HG02588 (cell line): ENCODE measurements around the gene TBL1XR1.
"Not testable (repeated sequence)": the region's sequence is repeated elsewhere in the genome, so short reads cannot be mapped to it uniquely, and the experiment has no call there.

Experiments used
- ATAC-seq: cut with Tn5 transposase; IDR thresholded peaks from one replicate; pipeline ENCODE4 v1.9.1; 2021; ENCODE audit warnings: mild to moderate bottlenecking, moderate library complexity; ENCODE audit not compliant: unreplicated experiment

TBL1XR1 gene

DNA sequence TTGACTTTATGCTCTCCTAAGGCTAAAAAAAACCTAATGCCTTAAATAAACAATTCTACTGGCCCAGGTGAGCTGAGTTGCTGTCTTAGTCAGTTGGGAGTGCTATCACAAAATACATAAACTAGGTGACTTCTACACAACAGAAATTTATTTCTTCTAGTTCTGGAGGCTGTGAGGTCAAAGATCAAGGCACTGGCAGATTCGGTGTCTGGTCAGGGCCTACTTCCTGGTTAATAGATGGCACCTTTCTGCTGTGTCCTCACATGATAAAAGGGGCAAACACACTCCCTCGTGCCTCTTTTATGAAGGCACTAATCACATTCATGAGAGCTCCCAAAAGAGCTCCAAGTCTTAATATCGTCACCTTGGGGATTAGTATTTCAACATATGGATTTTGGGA, 11.5 kb upstream of the TBL1XR1 start:
- no peak for ATAC-seq

DNA sequence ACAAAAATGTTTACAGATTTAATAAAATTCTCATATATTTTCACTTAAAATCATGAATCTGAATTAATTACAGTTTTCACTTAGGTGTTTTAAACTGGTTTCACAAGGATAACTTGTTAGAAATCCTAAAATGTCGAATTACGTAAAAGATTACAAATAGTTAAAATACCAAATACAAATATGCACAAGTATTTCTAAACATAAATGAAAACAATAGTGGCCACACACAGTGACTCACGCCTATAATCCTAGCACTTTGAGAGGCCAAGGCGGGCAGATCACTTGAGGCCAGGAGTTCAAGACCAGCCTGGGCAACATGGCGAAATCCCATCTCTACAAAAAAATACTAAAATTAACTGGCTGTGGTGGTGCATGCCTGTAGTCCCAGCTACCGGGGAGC, 10.9 kb upstream of the TBL1XR1 start:
- no peak for ATAC-seq

DNA sequence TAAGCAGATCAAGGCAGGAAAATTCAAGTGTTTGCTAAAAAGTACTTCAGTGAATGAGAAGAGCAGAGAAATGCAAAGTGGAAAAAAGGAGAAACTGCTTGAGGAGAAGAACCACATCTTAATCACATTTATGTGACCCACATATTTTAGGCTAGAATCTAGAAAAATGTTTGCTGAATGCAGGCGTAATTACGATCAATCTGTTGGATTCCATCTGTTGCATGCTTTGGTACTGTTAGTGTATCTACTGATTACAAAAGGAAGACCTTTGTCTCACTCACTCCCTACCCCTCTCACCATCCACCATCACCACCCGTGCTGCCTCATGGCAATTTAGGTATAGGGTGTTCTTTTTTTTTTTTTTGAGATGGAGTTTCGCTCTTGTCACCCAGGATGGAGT, 9.7 kb upstream of the TBL1XR1 start:
- no peak for ATAC-seq

DNA sequence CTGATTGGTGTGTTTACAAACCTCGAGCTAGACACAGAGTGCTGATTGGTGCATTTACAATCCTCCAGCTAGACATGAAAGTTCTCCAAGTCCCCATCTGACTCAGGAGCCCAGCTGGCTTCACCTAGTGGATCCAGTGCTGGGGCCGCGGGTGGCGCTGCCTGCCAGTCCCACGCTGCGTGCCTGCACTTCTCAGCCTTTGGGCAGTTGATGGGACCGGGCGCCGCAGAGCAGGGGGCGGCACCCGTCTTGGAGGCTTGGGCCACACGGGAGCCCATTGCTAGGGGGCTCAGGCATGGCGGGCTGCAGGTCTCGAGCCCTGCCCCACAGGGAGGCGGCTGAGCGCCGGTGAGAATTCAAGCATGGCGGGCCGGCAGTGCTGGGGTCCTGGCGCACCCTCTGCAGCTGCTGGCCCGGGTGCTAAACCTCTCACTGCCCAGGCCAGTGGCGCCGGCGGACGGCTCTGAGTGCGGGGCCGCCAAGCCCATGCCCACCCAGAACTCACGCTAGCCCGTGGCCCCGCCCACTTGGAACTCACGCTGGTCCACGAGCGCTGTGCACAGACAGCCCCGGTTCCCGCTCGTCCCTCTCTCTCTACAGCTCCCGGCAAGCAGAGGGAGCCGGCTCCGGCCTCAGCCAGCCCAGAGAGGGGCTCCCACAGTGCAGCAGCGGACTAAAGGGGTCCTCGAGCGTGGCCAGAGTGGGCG, 6.6 kb upstream of the TBL1XR1 start:
- ATAC-seq, result no peak

DNA sequence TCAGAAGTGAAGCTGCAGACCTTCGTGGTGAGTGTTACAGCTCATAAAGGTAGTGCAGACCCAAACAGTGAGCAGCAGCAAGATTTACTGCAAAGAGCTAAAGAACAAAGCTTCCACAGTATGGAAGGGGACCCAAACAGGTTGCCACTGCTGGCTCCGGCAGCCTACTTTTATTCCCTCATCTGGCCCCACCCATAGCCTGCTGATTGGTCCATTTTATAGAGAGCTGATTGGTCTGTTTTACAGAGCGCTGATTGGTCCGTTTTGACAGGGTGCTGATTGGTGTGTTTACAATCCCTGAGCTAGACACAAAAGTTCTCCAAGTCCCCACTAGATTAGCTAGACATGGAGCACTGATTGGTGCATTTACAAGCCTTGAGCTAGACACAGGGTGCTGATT, 5.7 kb upstream of the TBL1XR1 start:
- not testable (repeated sequence) for ATAC-seq

DNA sequence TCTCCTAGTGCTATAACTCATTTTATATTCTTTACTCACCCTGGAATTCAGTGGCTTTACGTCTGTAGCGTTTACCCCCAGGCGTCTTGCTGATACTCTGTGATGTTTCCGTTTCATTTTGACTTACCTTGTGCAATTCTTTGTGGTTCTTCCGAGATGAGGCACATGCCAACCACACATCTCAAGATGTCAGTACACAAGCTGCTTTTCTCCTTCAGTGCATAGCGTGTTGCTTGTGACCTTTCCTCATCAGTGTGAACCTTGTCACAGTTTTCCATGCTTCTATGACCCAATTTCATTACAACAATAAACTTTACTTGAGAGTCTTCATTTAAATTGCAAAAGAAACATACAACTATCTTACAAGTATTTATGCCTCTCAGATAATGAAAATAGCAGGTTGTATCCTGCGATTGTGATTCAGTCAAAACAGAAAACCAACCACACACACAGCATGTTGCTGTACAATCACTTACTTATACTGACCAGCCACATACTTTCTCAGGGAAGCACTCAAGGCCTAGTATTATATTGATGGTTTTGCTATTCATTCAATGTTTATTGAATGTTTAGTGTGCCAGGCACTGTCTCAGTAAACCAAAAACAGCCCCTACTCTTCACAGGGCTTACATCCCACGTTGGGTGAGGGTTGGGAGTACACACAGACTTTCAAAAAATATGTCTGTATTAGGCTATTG, 4.6 kb upstream of the TBL1XR1 start:
- peak; percentile 60 for ATAC-seq

DNA sequence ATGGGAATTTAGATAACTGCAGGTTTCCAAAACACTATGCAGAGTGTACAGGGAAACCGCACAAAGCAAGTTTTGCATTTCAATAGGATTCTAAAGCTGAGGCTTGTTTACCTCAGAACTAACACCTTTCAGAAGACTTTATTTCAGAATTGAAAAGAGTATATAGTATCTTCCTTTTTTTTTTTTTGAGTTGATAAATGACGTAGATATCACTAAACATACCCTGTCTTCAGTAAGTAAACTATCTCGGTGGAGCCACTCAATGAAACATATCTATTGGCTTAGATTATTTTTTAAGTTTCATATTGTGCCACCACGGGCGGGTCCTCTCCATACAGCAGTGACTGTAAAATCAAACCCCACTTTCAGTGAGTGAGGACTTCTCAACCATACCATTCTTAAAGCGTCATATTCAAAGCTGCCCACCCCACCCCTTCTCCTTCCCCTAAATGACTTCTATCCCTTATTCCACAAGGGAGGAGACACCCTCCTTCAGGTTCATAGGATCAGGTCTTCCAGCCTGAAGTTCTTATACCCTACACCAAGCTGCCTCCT, 2.0 kb upstream of the TBL1XR1 start:
- no peak for ATAC-seq

DNA sequence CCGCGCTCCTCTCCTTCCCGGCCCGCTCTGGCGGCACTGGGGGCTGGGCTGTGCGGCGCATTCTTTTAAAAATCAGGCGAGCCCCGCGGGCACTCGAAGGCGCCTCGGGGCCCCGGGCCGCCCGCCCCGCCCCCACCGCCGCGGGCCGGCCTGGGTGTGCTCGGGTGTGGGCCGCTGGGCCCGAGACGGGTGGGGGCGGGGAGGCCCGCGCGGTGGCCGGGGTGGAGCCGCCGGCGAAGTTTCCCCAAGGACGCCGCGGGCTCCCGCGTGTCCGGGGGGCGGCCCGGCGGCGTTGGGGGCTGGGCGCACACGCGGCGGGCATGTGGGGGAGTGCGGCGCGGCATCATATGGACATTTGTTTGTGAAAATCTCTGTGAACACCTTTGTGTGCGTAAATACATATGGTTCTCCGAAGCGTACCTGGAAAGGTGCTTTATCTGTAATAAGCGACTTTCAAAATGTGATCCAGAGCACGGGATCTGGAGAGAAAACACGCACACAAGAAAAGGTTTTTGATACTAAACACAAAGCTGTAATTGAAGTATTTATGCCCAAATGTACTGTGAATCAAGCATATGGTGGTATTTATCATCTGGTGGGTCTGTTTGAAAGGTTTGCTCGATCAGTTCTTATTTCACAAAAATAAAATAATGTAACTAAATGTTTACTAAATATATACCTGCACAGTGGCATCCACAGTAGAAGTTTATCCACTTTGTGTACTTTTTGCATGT, 612 bp upstream of the TBL1XR1 start:
- ATAC-seq, result peak; percentile 40

DNA sequence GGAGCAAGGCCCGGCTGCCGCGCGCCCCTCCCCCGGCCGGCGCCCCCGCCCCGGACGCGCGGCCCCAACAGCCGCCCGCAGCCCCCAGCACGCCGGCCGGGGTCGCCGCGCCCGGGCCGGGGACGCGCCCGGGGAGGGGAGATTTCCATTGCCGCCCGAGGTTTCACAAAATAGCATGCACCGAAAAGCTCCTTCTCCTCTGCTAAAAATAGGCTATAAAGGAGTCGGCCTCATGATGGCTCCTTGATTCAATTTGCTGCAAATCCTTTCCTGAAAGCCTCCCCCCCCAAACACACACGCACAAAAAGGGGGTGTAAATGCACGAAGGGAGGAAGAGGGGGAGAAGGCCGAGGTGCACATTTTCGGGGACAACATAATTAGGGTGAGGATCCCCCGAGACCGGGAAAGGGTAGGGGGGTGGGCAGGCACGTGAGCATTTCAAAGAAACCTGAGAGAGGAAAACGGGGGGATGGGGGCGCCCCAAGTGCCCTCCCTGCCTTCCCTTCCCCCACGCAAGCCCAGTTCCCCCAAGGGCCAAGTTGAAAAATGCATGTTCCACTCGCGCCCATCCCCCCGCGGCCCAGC, 734 bp downstream of the TBL1XR1 start:
- no peak for ATAC-seq

DNA sequence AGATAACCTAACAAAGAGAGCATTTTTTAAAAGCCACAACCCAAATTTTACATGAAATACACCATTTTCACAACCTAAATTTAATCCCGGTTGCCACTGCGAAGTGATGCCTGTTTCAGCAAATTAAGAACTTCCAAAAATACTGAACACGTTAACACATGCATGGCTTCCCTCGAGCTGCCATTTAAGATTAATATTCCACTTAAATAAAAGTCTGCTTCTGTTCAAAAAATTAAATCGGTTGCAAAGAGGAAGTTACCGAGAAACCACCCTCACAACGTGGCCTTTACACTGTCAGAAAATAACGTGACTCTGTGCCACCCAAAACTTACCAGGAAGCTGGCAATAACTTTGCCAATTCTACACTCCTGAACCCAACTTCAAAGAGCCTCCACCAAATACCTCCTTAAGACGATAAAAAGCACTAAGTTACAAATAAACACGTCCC, 1.2 kb downstream of the TBL1XR1 start:
- ATAC-seq, result no peak

DNA sequence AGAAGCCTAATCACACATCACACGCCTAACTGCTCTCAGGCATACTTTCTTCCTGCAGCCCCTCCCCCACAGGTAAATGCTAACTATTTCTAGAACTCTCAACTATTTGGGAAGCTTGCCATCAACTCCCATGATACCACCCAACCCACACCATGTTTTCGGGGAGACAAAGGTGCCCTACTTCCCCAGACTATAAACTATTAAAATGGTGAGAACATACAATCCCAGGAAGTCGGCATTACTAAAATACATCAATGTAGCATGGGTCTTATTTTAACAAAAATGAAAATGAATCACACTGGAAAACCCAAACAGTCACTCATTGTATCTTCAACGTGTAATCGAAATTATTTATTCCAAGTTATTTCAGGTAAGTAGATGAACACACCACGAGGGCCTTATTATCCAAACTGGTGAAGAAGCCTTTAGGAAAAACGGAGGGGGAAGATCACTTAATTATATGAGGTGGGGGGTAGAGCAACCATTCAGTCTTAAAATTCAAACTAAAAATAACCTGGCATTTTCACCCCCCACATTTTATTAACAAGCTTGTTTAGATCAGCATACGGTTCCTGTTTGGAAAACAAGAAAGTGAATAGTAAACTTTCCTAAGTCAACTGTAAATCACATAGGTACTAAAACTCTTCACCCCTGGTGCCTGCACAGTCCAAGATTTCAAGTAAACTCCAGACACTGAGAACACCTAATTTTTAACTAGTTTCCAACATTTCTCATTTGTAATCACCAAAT, 1.9 kb downstream of the TBL1XR1 start:
- no peak for ATAC-seq

DNA sequence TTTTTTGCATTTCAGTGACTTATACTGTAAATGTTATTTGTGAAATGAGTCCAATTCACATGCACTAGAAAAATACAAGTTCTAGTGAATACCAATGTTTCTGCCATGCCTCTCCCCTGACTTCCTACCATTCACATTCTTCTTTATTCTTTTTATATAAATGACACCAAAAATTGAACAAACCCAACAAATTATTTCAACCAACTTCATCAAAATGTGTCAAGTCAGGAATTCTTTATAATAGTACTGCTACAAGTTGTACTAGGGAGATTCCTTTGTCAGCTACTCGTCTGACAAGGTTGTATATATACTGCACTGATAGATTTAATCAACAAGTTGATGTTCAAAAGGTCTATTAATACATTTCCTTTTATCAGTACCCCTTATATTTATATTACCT, 3.0 kb downstream of the TBL1XR1 start:
- ATAC-seq, result no peak

DNA sequence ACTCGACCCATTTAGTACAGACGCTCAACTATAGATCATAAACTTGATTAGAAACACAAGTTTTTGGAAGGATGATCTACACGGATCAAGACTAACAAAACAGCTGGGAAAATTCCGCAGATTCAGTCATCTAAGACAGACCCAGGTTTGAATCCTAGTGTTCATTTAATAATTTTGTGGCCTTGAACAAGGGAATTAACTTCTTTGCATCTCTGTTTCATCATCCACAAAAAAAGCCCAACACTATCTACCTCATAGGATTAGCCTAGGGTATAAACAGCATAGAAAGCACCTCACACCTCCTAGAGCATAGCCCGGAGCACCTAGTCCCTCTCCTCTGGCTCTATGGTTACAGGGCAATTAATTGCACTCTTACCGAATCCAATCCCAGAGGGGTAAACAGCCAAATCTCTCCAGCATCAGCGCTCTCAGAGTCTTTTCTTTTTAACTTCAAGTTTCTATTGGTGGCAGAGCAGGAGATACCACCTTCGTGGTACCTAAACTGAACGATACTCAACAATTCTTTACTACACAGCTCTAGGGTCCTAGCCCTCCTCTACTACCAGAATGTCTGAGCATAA, 3.5 kb downstream of the TBL1XR1 start:
- no peak for ATAC-seq

DNA sequence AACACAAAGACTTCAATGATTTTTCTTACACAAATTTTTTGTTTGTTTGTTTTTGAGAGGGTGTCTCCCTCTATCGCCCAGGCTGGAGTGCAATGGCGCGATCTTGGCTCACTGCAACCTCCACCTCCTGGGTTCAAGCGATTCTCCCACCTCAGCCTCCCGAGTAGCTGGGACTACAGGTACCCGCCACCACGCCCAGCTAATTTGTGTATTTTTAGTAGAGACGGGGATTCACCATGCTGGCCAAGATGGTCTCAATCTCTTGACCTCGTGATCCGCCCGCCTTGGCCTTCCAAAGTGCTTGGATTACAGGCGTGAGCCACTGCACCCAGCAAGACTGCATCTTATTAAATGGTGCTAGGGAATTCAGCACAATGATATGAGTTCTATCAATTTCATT, 4.0 kb downstream of the TBL1XR1 start:
- ATAC-seq, result not testable (repeated sequence)

DNA sequence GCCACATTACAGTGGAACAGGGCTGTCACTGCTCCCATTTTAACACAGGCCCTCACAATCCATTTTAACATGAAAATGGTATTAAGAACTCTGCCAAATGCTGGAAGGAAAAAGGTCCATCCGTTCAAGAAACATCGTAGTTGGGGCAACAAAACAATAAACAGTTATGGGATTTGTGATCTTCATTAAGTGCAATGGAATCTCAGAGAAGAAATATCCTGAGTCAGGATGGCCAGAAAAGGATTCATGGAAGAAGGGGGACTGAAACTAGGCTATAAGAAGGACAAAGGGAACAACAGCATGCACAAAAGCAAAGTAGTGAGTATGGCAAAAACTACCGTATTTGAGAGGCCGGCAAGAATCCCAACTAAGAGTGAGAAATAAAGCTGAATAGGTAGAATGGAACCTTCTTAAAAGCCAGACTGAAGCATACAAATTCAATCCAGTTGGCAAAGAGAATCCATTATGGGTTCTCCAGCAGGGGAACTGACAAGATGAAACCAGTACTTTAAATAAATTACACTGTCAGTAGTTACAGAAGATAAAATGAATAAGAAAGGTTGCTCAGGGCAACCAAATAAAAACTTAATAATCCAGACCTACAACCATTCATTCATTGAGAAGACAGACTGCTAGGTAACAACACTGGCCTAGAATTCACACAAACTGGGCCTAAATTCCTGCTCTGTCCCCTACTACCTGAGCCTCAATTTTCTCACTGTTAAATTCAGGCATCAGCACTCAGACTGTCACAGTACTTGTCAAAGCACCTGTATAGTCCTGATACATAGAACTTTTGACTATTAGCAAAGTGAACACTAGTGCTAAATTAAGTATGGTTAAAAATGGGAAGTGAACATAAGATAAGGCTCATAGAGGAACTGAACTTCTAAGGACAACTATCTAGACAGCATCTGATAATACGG, 6.3 kb downstream of the TBL1XR1 start:
- no peak for ATAC-seq

DNA sequence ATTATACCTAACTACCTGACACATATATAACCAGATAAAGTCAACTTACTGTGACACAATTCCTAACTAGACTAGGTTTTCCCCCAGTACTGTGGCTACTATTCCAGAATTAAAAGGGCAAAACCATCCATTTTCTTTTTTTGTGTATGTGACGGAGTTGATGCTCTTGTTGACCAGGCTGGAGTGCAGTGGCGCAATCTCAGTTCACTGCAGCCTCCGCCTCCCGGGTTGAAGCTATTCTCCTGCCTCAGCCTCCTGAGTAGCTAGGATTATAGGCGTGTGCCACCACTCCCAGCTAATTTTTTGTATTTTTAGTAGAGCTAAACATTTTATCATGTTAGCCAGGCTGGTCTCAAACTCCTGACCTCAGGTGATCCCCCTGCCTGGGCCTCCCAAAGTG, 7.1 kb downstream of the TBL1XR1 start:
- not testable (repeated sequence) for ATAC-seq

DNA sequence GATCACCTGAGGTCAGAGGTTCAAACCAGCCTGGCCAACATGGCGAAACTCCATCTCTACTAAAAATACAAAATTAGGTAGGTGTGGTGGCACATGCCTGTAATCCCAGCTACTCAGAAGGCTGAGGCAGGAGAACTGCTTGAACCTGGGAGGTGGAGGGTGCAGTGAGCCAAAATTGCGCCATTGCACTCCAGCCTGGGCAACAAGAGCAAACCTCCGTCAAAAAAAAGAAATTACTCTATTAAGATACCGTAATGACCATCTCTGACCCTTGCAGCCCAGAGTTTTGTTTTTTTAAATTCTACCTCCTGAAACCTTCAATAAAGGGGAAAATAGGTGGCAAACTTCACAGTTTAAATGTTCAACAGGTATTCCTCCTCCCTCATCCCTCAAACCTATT, 9.0 kb downstream of the TBL1XR1 start:
- ATAC-seq, result not testable (repeated sequence)

DNA sequence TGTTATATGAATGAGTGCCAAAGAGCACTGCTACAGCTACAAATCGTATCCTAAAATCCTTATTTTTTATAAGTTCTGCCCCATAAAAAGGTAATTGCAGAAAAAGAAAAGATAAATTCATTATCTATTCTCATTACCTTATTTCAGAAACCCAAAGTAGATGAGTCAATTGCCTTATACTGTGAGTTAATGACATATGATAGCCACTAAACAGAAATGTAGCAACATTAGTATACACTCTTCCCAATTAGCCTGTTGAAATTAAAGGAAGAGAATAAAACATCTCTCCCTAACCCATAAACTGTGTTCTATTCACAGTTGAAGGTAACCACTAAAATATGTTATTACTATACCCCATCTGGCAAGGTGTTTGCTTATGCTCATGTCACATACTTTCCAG, 11.0 kb downstream of the TBL1XR1 start:
- ATAC-seq, result no peak

DNA sequence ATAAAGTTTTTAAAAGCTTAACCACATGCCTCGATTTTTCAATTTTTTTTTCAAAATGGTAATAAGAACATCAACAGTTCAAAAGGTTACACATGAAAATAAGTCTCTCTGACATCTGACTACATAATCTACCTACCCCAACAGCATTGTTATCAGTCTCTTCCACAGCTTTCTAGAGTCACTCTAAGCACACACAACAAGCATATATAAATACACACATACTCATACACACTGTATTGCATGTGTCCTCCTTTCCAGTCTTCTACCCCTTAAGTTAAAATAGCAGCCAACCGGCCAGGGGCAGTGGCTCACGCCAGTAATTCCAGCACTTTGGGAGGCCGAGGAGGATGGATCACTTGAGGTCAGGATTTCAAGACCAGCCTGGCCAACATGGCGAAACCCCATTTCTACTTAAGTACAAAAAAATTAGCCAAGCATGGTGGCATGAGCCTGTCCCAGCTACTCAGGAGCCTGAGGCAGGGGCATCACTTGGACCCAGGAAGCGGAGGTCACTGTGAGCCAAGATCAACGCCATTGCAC, 12.2 kb downstream of the TBL1XR1 start:
- ATAC-seq, result peak; percentile 30
